Jurkat, Clone E6-1 (cell line): ENCODE data around the gene MPV17.
"Not testable (repeated sequence)": the region's sequence is repeated elsewhere in the genome, so short reads cannot be mapped to it uniquely, and the experiment has no call there.

ENCODE experiments used
- DNase-seq: peaks from one replicate; pipeline ENCODE4 v3.0.0-alpha.2; 2011; ENCODE audit warnings: low read depth, low spot score
- H3K4me3 ChIP-seq: 2 replicates; pipeline ENCODE4 v1.5.1; 2011; ENCODE audit warnings: mild to moderate bottlenecking, low read length, control low read depth, moderate library complexity

The MPV17 gene

DNA sequence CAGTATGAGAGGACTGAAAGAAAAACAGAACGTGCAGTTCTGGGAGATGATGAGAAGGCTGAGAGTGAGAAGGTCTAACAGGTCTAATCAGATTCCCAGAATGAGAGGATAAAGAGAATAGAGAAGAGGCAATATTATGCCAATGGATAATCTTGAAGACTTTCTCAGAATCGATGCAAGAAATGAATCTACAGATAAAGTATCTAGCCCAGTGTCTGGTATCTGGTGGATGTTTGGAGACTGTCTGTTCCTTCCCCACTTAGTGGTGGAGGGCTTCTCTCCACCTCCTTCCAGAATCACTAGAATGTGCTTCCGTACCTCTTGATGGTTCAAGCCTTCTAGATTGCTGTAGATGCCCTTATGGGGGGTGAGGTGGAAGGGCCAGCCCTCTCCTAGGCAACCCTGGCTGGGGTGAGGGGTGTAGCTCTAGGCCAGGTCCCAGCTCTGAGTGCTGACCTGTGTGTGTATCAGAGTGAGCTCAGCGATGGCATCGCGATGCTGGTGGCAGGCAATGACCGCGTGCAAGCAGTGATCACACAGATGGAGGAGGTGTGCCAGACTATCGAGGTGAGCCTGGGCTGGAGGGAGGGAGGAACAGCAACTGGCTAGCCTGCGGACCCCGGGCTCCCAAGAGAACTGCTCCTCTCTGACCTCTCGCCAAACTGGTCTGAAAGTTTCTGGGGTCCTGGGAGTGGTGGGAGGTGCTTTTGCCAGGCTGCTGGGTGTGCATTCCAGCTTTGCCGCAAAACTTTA is 18.2 kb downstream of the MPV17 start:
- DNase-seq = no peak
- H3K4me3 ChIP-seq = no peak overlapping the region

DNA sequence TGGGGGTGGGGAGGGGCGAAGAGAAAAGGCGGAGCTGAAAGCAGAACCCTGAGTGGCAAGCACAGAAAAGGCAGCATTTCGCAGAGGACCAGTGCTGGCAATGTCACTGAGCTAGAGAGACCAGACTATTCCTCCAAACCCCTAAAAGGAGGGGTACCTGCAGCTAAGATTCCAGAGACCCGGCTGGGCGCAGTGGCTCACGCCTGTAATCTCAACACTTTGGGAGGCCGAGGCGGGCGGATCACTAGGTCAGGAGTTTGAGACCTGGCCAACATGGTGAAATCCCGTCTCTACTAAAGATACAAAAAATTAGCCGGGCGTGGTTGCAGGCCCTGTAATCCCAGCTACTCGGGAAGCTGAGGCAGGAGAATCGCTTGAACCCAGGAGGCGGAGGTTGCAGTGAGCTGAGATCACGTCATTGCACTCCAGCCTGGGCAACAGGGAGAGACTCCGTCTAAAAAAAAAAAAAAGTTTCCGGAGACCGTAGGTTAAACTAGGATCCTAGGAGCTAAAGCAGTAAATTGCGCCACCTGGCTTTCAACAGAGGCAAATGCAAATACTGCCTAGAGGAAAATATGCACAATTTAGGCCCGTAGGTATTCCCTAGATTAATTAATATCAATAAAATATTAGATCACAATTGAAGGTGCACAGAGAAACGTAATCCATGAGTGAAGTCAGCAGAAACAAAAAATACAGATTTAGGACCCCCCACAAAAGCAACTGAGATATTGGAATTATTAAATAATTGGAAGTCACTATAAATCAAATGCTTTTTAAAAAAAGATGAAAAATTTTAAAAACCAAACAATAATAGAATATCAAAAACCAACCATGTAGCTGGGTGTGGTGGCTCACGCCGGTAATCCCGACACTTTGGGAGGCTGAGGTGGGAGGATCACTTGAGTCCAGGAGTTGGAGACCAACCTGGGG is 19.5 kb downstream of the MPV17 start:
- peak; percentile 69 for DNase-seq
- H3K4me3 ChIP-seq = peak overlapping the region; percentile 32

DNA sequence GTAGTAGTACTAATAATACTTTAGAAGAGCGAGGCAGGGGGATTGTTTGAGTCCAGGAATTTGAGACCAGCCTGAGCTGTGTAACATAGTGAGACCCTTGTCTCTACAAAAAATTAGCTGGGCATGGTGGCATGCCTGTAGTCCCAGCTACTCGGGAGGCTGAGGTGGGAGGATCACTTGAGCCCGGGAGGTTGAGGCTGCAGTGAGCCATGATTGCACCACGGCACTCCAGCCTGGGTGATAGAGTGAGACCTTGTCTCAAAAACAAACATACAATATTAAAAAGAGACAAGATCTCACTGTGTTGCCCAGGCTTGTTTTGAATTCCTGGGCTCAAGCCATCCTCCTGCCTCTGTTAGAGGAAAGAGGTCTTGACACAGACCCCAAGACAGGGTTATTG is 22.3 kb downstream of the MPV17 start:
- not testable (repeated sequence) for H3K4me3 ChIP-seq, DNase-seq

- H3K4me3 ChIP-seq = no peak overlapping the region
- DNase-seq = no peak
These were observed 24.4 kb downstream of the MPV17 start for GRCh38 chr2:27298391-27299080.

- H3K4me3 ChIP-seq = no peak overlapping the region
- DNase-seq = no peak
These were observed 25.7 kb downstream of the MPV17 start for GRCh38 chr2:27297195-27297594.

DNA sequence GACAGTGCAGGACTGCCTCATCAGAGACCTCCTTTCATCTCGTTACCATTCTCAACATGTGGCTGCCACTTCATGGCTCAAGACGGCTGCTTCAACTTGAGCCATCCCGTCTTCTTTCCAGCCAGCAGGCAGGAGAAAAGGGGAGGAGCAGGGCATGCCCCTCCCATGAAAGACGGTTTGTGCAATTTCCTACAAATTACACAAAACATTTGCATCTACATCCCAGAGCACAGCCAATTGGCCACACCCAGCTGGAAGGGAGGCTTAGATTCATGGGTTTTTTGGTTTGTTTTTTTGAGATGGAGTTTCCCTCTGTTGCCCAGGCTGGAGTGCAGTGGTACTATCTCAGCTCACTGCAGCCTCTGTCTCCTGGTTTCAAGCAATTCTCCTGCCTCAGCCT is 26.4 kb downstream of the MPV17 start:
- H3K4me3 ChIP-seq = no peak overlapping the region
- no peak for DNase-seq

GRCh38 chr2:27294928-27295327 is 28.0 kb downstream of the MPV17 start:
- no peak for DNase-seq
- H3K4me3 ChIP-seq = no peak overlapping the region

DNA sequence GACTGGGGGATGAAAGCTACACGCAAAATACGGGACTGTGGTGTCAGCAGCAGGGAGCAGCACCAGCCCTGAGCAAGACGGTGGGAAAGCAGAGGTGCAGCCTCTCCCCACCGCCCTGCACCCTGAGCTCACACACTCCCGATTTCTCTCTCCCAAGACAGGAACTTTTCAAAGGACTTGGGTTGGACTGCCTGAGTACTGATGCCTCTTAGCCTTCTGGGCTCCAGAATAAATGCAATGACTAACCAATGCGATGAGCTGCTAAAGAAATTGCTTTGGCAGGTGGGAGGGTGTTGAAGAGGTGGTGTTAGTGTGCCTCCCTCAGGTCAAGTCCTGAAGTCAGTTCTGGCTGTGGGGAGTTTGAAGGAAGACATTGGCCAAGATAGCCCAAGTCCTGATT is 31.0 kb downstream of the MPV17 start:
- DNase-seq = no peak
- H3K4me3 ChIP-seq = no peak overlapping the region

DNA sequence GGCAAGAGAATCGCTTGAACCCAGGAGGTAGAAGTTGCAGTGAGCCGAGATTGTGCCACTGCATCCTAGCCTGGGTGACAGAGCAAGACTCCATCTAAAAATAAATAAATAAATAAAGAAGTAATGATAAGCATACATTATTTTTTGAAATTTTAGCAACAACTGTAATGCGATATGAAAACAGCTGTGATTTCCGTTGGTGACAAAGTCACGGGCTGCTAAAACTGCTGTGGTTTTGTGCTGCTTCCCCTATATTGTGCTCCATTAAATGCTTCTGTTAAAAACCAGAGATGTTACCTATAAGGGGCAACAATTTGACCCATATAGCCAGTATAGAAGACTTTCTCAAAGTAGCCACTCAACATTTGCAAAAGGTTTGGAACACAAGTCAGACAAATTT is 32.3 kb downstream of the MPV17 start:
- H3K4me3 ChIP-seq = no peak overlapping the region
- DNase-seq = no peak

DNA sequence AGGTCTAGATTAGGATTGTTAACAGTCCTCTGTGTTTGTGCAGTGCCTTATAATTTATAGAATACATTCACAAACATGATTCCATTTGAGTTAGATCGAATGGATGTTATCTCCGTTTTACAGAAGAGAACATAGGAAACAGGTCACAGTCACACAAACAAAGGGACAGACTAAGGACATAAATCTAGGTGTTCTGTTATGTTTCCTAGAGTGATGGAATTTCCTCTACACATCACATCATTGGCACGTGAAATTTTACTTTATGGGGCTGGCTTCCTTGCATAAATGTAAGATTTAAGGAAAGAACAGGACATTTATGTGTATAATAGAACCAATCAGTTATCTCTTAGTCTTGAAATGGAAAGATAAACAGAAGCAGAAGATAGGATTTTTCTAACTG is 34.3 kb downstream of the MPV17 start:
- H3K4me3 ChIP-seq = no peak overlapping the region
- DNase-seq = no peak

- no peak for DNase-seq
- no peak overlapping the region for H3K4me3 ChIP-seq
These were observed 37.4 kb downstream of the MPV17 start for GRCh38 chr2:27285481-27285880.

- no peak for DNase-seq
- no peak overlapping the region for H3K4me3 ChIP-seq
These were observed 37.9 kb downstream of the MPV17 start for GRCh38 chr2:27284996-27285395.

DNA sequence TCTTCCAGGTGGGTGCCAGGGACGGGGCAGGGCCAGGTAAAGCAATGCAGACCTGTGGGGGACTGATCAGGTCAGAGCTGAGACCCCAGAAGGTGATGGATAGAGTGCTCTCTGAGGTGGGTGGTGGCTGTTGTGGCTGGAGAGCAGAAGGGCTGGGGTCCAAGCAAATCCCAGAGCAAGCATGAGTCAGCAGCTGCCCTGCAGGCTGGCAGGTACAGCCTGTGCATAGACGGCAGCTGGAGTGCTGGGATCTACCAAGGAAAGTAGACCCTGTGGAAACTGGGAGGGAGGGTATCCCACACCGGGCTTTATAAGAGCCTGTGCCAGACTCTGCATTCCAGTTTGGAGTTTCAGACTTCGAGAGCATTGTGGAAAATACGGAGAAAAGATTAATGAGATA is 40.0 kb downstream of the MPV17 start:
- no peak overlapping the region for H3K4me3 ChIP-seq
- DNase-seq = no peak

DNA sequence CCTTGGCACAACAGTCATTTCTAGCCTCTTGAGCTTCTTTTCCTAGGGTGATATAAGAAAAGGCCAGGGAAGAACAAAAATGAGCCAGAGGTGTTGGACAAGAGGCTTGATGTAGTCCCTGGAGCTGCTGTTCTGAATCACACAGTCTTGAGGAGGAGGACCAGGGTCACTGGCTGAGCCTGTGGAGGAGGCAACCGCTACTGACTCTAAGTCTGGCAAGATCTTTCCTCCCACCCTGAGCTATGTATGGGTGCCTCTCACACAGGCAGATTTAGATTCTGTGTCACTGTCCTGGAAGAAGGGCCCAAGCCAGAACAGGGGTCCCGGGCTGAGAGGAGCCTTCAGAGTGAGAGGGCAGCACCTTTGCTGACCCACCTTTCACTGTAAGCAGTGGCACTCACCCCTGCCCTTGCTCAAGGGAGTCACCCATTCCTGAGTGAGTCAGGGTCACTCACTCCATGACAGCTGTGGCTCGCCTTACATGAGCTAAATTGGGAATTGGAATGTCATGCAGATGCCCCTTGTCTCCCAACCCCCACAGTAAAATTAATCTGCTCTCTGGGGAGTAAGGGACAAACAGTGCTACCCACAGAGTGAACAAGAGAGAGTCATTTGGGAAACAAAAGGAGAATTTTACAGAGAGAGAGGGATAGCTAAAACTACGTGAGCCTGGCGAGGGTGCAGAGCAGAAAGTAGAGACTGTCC is 40.9 kb downstream of the MPV17 start, which contains the start of gene TRIM54:
TRIM54 (plus strand) TSS at position 575 of the 705 bp plus-strand sequence. CDS start 303 bp downstream, outside the sequence.
- H3K4me3 ChIP-seq = no peak within 1 kb of the TSS
- no peak for DNase-seq

DNA sequence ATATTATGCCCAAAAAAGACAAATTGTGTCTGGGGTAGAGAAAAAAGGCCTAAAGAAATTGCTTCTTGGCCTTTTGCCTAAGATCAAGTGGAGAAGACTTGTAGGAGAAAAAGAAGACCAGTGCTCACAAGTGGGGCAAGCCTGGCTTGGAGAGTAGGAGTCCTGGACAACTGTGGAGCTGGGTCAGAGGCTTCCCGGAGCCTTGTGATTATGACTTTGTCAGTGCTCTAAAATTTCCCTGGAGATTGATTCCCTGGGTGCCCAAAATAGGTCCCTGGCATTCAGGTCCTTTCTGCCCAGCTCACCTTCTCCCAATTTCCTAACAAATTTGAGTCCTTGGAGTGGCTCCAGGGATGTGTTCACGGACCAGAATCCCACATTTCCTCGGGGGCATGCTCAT is 41.5 kb downstream of the MPV17 start:
- DNase-seq = no peak
- H3K4me3 ChIP-seq = no peak overlapping the region

DNA sequence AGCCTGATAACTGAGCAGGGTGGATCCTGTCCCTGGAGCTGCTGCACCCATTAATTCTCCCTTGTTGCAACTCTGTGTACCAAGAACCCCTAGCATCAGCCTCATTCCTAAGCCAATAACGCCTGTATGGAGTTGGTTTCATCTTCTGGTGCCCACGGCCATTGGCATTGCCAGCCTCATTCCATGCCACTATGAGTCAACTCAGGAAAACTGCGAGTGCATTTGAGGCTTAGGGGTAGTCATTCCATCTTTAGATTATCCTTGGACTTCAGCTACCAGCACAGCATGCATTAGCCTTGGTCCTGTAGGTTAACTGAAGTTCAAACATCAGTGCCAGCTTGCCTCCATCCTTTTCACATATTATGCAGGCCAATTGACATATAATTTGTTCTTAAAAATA is 42.1 kb downstream of the MPV17 start:
- DNase-seq = no peak
- H3K4me3 ChIP-seq = no peak overlapping the region

- H3K4me3 ChIP-seq = no peak overlapping the region
- no peak for DNase-seq
These were observed 44.9 kb downstream of the MPV17 start for GRCh38 chr2:27278010-27278409.

GRCh38 chr2:27275211-27276150 is 47.4 kb downstream of the MPV17 start, which contains the start of gene DNAJC5G:
TSS of gene DNAJC5G (plus strand) at chr2:27275433. CDS start at chr2:27276729, 1,296 bp downstream.
- H3K4me3 ChIP-seq = no peak within 1 kb of the TSS
- no peak for DNase-seq
